Amygdala (tissue), 56 donors: ENCODE measurements around the gene LMF1.
"Not testable (repeated sequence)": the region's sequence is repeated elsewhere in the genome, so short reads cannot be mapped to it uniquely, and the experiment has no call there.

Experiments
- DNase-seq, 56 donors: peaks; one replicate each; lab custom pipeline; 2025; lab: John Stamatoyannopoulos, UW

LMF1 gene

DNA sequence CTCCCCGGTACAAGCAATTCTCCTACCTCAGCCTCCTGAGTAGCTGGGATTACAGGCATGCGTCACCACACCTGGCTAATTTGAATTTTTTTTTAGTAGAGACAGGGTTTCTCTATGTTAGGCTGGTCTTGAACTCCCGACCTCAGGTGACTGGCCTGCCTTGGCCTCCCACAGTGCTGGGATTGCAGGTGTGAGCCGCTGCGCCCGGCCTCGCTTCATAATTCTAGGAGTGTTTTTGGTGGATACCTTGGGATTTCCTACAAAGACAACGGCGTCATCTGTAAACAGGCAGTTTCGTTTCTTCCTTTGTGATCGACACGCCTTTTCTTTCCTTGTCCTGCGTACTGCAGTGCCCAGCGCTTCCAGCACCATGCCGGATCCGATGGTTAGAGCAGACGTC, 109.3 kb downstream of the LMF1 start:
- no peak for DNase-seq

DNA sequence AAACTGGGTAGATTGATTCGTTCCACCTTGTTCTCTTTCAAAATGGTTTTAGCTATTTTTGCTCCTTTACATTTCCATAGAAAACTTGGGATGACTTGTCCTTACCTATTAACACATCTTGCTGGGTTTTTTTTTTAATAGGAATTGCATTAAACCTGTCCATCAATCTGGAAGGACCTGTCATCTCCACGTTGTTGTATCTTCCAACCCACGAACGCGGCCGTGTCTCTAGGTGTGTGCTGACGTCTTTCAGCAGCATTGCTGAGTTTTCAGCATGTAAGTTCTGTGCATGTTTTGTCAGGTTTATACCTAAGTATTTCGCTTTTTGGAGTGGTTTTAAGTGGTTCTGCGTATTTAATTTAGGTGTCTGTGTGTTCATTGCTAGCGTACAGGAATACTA, 109.9 kb downstream of the LMF1 start:
- DNase-seq = no peak

GRCh38 chr16:858971-859370, 111.8 kb downstream of the LMF1 start:
- DNase-seq = not testable (repeated sequence)

DNA sequence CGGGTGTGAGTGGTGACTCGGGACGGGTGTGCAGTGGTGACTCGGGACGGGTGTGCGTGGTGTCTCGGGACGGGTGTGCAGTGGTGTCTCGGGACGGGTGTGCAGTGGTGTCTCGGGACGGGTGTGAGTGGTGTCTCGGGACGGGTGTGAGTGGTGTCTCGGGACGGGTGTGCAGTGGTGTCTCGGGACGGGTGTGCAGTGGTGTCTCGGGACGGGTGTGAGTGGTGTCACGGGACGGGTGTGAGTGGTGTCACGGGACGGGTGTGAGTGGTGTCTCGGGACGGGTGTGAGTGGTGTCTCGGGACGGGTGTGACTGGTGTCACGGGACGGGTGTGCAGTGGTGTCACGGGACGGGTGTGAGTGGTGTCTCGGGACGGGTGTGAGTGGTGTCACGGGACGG, 112.3 kb downstream of the LMF1 start:
- not testable (repeated sequence) for DNase-seq

DNA sequence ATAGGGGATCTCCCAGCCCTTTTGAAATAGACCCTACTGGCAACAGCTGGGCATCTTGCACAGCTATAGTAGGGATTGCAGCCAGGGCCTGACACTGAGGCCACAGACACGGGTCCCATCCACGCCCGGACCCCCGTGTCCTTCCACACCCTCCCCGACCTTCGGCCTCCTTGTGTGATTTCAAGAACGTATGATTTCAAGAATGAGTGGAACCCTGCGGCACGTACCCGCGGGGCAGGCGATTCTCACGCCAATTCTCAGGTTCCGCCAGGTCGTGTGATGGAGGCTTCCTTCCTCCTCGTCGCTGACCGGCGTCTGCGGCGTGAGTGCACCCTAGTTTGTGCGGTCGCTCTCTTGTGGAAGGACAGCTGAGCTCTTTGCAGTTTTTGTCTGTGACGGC, 114.0 kb downstream of the LMF1 start:
- DNase-seq = no peak

DNA sequence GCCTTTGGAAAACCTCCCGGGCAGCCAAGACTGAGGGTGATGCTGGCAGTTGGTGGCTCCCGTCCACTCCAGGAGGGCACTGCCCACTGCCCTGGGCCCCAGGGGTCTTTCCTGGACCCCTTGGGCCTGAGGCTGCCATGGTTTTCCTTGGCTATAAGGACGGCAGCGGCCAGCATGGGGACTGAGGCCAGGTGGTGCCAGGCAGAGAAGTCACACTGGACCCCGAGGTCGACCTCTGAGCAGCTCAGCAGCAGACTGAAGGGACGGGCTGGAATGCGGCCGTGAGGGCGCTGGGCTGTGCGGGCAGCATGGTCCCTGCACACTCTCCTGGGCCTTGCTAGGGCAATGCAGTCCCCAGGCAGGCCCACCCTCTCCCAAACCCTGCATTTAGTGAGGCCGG, 114.7 kb downstream of the LMF1 start:
- no peak for DNase-seq

- DNase-seq = no peak
Observed at GRCh38 chr16:855471-855870, 115.3 kb downstream of the LMF1 start.

GRCh38 chr16:854808-855410, 115.9 kb downstream of the LMF1 start:
- DNase-seq = no peak

- DNase-seq = no peak
Observed at GRCh38 chr16:853981-854807, 116.6 kb downstream of the LMF1 start.

DNA sequence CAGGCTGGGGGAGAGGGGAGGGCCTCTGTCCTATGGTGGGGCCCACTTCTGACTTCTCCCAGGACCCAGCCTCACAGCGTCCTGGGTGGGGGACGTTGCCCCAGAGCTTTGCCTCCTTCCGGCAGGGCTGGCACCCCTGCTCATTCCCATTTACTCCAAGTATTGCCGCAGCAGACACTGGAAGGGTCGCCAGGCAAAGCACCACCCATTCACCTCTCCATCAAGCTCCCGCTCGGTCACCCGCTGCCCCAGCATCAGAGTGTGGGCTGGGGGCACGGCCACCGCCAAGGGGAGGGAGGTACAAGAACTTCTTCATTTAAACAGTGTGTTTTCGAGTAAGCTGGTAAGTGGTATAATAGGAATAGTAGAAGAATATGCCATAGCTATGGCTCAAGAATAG, 117.5 kb downstream of the LMF1 start:
- no peak for DNase-seq

DNA sequence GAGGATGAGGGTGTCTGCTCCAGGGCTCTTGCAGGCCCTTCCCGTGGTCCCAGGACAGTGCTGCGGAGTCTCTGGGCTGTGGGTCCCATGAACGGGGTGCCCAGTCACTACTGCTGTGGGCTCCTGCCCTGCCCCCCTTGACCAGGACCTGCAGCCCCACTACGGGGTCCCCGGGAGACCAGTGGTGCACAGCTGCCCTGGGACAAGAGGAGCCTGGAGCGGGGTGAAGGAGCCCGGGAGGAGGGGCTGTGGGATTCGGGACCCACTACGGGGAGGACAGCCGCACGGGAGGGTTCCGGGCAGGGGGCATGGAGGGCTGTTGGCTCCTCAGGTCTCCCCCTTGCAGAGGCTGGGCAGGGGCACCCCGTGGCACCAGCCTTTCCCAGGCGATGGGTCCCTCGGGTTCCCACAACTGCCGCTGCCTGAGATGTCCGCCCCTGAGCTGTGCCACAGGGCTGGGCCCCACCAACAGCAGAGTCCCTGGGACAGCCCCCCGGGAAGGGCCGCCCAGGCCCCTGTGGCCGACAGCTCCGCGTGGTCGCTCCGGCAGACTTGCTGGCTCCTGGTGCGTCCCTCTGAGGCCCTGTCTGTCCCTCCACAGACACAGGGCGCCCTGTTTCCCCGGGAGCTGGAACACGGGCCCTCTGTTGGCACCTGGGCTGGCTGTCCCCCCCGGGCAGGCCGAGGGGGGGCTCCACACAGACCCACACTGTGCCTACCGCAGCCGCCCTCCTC, 118.2 kb downstream of the LMF1 start:
- peak in 45 of 56 donors; percentile 10 to 83 (median 60) for DNase-seq

- no peak for DNase-seq
Observed at GRCh38 chr16:851871-852270, 118.9 kb downstream of the LMF1 start.

GRCh38 chr16:851209-851810, 119.5 kb downstream of the LMF1 start:
- no peak for DNase-seq

DNA sequence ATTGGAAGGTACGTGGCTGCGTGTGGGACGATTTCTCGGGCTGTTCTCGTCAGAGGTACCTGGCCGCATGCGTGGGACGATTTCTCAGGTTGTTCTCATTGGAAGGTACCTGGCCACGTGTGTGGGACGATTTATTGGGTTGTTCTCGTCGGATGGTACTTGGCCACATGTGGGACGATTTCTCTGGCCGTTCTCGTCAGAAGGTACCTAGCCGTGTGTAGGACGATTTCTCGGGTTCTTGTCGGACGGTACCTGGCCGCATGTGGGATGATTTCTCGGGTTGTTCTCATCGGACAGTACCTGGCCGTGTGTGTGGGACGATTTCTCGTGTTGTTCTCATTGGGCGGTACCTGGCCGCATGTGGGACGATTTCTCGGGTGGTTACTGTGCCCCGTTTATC, 120.1 kb downstream of the LMF1 start:
- DNase-seq = no peak

DNA sequence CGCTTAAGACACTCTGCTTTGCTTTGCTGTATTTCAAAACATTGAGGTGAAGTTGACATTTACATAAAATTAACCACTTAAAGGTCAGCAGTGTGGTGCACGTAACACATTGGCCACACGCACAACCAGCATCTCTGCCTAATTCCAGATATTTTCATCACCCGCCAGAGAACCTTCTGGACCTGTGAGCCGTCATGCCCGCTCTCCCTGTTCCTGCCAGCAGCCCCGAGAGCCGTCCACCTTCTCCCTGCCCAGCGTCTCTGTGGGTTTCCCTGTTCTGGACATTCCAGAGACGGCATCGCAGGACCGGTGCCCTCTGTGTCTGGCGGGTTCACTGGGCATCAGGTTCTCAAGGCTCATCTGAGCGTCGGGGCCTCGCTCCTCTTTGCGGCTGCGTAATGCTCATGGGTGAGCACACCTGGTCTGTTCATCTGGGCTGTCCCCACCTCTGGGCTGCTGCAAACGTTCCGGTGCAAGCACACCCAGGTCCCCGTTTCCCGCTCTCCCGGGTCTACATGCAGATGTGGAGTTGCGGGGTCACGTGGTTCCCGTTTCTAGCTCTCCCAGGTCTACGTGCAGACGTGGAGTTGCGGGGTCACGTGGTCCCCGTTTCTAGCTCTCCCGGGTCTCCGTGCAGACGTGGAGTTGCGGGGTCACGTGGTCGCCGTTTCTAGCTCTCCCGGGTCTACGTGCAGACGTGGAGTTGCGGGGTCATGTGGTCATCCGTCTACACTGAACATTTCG, 122.1 kb downstream of the LMF1 start:
- no peak for DNase-seq

DNA sequence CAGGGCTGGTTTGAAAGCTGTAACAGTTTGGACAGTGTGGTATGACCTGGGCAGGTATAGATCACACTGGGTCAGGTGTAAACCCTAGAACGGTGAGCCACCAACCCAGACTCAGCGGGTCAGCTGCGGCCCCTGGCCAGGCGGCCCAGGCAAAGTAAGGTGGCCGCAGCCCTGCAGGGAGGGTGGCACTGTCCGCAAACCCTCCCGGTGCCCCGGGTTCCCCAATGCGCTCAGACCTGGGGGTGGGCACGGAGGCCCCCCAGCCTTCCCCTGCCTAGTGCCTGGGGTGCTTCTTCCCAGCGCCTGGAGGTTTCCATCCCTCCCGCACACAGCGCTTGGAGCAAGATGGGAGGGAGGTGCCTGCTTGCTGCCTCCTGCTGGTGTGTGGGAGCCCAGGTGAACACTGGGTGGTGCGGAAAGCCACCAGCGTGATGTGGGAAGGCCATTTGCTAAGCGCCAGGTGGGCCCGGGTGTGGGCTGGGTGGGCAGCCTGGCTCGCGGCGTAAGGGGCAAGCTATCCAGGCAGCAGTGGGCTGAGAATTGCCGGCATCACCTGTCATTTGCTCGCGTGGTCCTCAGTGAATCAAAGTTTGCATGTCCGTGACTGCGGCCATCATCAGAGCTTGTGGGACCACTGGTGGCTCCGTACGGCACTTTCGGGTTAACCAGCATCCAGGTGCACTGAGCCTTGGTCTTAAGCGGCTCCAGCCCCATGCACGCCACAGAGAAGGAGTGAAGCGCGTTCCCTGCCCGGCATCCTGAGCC, 122.9 kb downstream of the LMF1 start:
- no peak for DNase-seq

DNA sequence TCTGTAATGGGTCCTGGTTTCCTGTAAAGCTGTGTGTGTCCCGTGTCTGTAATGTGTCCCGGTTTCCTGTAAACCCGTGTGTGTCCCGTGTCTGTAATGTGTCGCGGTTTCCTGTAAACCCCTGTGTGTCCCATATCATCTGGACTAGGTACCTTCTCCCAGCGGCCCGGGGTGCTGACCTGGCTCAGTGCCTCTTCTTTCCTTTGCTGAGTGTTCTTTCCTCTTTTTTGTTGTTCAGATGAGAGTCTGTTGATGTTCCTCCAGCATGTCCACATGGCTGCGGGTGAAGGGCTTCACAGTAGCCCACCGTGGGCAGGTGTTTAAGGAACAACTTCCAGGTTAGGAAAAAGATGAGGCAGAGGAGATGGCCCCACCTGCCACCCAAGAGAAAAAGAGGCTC, 123.6 kb downstream of the LMF1 start:
- DNase-seq = no peak

DNA sequence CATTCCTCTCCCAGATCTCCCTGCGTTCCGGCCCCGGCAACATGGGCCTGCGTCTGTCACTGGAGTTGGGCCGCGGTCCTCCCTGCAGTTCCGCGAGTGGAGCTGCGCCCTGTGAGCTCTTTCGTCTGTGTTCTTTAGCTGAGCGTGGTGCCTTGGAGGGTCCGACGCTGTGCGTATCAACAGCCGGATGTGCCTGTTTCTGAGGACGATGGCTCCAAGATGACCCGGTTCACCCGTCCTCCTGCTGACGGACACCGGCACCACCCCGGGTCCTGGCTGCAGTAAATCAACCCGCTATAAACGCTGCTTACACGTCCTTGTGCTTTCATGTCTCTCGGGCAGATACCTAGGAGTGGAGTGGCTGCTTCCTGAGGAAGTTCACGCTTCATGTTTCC, 125.4 kb downstream of the LMF1 start:
- no peak for DNase-seq

DNA sequence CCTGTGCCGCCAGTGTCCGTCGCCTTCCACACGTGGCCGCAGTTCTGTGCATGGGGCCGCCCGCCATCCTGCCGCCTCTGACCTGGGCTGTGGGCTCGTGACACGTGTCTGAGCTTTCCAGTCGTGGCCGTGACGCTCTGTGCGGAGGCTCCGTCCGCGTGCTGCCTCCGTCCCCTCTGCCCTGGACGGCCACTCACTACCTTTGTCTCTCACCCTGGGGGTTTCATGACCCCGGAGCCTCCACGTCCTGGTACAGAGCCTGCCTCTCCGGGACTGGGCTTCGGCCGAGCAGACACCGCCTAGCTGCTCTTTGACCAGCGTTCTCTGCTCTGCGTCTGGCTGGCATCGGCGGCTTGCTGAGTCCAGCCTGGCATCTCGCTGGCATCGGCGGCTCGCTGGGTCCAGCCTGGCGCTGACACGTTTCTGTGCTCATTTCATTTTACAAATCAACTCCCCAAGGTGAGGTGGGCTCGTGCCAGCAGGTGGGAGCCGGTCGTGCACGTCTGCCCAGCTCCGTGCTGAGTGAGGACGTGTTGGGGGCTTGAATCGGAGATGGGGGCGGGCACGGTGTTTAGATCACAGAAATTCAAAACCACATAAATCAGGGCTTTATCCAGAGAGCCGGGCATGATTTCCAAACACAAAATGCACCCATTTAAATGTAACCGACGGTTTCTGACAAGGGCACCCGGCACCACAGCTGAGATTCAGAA, 126.0 kb downstream of the LMF1 start:
- DNase-seq = no peak
